NCI-H82 (cell line): ENCODE data around the gene ACTR2.
A peak's percentile ranks its signal among the peaks of the same experiment; 100 is the strongest.
"Not testable (repeated sequence)": the region's sequence is repeated elsewhere in the genome, so short reads cannot be mapped to it uniquely, and the experiment has no call there.

ENCODE experiments used
- DNase-seq: peaks from one replicate; lab custom pipeline; 2025; lab: John Stamatoyannopoulos, UW

ACTR2 gene

DNA sequence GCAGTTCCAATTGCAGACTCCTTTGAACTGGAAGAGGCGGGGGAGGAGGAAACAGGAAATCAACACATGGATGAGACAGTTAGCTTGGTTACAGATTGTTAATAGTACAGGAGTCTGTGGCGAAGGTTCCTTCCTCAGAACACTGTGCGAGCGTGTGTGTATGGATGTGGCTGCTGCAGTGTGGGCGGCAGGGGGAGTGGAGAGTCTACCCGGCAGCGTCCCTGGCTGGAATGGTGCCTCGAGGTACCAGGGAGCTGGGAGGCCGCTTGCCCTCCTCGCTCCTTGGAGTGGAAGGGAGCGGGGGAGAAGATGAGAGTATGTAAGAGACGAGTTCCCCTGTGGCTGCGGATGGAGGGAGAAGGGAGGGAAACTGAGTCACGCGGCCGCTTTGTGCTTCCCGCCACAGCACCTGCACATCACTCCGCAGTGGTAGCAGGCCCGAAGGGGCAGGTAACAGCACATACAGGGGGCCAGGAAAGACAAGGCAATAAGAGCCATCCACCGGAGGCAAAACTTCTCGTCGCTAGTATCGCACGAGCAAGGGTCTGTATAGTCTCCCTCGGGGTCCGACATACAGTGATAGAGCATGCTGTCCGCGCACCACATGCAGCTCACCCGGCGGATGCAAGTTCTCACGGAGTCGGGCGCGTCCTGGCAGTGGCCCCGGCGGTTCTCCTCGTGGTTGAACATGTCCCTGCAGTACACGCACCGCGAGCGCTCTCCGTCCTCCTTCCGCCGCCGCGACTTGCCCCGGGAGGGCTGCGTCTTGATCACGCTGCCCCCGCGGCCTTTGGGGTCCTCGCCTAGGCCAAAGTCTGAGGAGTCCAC, 85.7 kb downstream of the ACTR2 start:
- no peak for DNase-seq

DNA sequence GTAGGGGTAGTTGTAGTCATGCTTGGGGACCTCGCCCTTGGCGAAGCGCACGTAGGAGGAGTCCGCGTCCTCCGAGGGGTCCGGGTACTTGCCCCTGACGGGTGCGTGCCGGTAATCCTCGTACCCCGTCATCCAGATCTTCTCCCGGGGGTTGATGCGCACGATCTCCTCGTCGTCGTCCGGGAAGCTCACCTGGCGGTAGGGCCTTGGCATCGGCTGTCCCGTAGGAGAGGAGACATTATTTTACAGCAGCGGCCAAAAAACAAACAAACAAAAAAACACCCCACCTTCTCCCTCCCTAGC, 86.3 kb downstream of the ACTR2 start:
- no peak for DNase-seq

DNA sequence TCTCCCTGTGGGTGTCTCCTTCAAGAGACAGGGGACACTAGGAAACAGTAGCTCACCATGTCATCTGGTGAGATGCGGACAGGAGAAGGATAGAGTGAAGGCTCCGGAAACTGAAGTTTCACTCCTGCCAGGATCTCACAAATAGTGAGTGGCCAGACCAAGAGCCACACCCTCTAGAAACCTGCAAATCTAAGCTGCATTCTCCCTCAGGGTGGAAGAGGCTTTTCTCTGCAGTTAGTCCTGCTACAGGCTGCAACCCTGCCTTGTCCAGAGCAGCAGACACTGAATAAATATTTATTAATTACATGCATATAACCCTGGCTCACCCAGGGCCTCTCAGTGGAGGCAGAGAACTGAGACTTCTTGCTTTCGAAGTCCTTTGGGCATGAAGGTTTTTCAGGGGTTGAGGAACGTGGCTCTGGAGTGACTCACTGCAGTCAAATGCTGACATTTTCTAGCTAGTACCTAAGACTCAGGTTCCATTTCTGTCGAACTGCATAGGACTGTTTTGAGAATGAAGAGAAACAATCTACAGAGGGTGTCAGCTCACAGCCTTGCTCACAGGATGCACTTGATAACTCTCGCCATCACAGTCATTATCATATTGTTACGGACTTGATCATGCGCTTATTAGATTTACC, 87.3 kb downstream of the ACTR2 start:
- DNase-seq: no peak

DNA sequence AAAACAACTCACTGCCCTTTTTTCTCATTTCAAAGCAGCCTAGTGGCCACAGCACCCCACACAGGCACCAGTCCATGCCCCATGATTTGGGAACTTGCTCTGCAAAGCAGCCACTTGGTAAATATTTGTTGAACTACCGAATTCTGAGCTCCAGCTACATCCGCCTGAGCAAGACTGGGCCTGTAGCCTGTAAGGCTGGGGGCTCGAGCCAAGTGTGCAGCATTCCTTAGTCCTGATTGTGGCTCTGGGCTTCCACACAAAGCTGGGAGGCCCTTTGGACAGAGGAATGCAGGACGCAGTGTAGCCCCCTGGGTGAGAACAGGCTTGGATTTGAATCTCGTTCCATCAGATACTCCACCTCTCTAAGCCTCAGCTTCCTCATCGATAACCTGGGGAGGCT, 88.4 kb downstream of the ACTR2 start:
- no peak for DNase-seq

DNA sequence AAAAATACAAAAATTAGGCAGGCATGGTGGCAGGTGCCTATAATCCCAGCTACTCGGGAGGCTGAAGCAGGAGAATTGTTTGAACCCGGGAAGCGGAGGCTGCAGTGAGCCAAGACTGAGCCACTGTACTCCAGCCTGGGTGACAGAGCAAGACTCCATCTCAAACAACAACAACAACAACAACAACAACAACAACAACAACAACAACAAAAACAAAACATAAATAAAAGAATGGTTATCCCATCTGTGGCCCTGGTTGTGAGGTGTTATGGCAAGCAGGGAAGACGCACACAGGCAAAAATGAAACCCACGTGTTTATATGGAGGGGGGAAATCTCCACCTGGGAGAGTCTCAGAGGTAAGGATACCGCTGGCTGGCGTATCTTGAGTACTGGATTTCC, 89.7 kb downstream of the ACTR2 start:
- DNase-seq: not testable (repeated sequence)

DNA sequence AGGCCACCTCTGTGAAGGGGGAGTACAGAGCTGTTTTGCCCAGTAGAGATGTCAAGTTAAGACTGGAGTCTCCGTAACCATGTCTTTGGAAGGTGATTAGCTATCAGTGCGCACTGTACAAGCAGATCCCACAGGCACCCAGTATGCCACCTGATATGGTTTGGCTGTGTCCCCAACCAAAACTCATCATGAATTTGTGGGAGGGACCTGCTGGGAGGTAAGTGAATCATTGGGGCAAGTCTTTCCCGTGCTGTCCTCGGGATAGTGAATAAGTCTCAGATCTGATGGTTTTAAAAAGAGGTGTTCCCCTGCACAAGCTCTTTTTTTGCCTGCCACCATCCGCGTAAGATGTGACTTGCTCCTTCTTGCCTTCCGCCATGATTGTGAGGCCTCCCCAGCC, 90.2 kb downstream of the ACTR2 start:
- no peak for DNase-seq

DNA sequence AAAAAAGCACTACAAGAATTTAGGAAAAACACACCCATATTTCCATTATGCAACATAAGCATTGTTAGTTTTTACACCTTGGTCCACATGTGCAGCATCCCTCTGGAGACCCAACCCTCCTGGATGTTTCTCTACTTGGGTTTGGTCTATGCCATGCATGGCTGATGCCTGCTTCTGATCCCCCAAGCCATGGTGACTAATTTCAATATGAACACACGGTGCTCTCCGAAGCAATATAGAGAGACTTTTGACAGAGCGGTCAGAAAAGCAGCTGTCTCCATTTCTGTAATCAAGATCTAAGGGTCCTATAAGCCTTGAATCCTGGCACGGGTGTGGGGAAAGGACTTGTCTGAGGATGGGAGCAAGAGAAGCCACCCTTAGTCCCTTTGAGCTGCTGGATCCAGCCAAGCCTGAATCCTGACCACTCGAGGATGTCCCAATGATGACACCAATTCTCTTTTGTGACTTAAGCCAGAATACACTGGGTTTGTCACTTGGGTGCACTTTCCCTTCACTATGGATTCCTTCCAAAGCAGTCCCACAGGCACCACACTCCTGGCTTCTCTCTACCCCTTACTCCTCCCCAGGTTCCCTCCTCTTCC, 91.5 kb downstream of the ACTR2 start:
- no peak for DNase-seq

DNA sequence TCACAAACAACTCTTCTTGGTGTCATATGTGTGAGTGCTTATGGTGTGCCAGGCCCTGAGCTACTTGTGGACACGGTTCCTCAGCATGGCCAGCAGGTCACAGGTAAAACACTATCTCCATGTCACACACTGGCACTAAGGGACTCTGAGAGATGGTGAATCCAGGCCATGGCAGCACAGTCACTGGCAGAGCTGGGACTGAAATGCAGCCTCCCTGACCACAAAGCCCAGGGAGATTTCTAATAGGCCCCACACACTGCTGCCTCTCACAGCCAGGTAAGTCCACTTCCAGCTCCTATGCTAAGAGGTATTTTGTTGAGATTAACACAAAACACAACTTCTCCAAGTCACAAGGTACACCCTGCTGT, 92.0 kb downstream of the ACTR2 start:
- no peak for DNase-seq

DNA sequence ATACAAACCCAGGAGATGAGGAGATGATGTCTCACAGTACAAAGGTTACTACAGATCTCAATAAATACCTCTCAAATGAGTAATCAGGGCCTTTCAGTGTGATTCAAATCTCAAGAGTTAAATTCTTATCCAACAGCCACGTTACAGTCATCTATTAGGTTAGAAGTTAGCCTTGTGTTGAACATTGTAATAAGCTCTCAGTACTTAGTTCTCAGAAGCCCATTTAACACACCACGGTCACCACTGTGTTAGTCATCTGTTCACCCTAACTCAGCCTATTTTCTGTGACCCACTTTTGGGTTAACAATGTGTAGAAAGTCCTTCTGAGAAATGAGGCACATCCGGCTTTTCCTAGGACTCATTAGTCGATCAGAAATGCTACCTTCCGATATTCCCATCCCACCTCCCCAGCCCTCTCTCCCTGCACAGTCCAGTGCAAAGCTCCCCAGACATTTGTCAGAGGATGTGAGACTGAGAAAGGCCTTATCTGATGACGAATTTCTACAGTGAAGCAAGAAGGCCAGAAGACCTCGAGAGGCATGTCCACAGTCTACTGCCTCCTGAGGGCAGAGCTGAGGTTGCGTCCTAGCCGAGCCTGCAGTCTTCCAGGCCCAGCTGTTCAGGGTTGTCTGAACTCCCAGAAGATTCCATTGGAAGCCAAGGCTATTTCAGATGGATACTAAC, 92.6 kb downstream of the ACTR2 start:
- DNase-seq: peak; percentile 12
